Measurements from ENCODE around the gene C6orf120. TPM values are rescaled to one million over a fixed set of nuclear protein-coding genes. Genes with fewer than 3 reads are reported as not detected.

Gene C6orf120
- total RNA-seq = 37.9 and 38.9 TPM in 2 replicates

DNA sequence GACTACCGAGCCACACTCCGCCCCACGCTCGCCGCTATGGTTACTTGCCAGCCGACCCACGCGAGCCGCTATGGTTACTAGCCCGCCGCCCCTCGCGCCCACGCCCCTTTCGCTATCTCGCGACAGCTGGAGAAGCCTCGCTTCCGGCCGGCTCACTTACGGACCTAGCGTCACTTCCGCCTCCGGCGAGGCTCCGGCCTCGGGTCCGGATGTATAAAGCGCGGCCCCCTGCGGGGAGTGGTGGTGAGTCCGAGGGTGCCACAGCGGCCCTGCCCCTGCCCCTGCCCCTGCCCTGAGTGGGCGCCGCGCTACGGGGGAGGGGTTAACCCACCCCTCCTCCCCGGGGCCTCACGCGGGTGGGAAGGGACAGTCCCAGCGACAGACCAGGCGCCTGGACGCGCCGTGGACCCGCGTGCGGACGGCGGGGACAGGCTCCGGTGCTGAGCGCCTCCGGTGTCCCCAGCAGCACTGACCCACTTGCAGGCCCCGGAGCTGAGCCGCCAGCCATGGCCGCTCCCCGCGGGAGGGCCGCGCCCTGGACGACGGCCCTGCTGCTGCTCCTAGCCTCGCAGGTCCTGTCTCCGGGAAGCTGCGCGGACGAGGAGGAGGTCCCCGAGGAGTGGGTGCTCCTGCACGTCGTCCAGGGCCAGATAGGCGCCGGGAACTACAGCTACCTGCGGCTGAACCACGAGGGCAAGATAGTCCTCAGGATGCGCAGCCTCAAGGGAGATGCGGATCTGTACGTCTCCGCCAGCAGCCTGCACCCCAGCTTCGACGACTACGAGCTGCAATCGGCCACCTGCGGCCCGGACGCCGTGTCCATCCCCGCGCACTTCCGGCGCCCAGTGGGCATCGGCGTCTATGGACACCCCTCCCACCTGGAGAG lies at the start of gene C6orf120, which contains the start of gene WDR27:
Gene C6orf120 (plus strand): TSS at position 173 of the 886 bp plus-strand sequence. CDS start 334 bp downstream, at position 507.
Gene WDR27 (minus strand): TSS at position 76 of the 886 bp plus-strand sequence. CDS start 13,024 bp downstream, outside the sequence.

DNA sequence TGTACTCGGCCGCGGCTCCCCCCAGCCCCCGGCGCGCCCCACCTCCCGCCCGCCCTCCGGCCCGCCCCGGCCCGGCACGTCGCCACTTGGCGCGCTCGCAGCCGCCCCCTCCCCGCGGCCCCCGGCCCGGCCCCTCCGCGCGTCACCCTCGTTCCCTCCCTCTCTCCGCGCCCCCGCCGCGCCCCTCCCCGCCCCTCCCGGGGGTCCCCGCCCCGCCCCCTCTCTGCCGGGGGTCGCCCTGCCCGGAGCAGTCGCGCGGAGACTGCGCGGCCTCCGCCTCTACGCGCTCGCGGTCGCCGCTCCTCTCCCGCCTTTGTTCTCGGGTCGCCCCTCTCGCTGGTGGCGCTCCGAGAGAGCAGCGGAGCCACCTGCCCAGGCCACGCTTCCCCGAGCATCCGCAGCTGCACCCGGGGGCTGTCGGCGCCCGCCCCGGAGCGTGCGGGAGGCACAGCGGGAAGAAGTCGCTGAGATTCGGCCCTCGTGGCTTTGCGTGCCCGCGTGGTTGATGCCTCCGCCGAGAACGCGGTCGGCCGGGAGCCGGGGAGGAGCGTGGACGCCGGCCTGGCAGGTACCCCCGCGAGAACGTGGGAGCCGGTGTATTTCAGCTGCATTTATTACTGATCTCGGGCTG lies 22.7 kb downstream of the C6orf120 start, which contains the start of gene PHF10:
Gene PHF10 (minus strand): TSS at position 7 of the 631 bp plus-strand sequence. CDS start 569 bp downstream, outside the sequence.

DNA sequence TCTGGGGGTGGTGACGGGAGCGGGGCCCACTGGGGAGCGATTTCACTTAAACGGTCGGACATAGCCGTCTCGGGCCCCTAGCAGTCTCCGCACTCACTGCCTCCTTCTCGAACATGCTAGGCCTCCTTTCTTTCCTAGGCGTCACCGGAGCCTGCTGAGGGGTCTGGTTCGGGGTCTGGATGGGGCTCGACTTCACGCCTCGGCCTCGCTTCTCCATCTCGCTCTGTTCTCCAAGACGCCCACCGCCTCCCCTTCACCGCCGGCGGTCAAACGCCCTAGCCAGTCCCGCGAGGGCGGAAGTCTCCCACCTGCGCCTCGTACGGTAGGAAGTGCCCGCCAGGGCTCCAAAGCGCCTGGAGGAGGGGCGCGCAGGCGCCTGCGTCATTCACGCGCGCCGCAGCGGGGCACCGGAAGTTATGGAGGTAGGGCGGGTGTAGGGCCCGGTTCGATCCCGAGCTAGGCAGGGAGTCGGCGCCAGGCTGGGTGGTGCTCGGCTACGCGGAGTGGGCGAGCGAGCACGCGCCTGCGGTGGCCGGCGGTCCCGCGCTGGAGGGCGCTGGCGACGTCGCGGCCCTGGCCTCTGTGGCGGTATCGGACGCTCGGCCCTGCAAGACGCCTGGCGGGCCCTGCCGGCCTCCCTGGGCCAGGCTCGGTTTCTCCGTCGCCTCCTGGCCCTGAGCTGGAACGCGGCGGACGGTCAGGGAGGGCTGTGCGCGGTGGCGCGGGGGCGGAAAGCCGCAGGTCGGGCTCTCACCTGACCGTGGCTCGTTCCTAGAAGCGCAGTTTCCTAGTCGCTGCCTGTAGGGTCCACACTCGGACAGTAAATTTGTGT lies 49.5 kb downstream of the C6orf120 start, which contains the start of the genes DYNLT2 and ERMARD:
Gene DYNLT2 (minus strand): TSS at position 331 of the 832 bp plus-strand sequence. CDS start 114 bp downstream, at position 217.
Gene ERMARD (plus strand): TSS at position 381 of the 832 bp plus-strand sequence. CDS start 36 bp downstream, at position 417.

Other genes with a start within 250 kb of the C6orf120 start
- gene WDR27, start 97 bp upstream of the C6orf120 start, total RNA-seq = 7.0 and 10.3 TPM in 2 replicates
- gene PHF10, start 22.4 kb downstream of the C6orf120 start, total RNA-seq = 20.4 and 22.8 TPM in 2 replicates
- 0.74 and 1.00 TPM in 2 replicates for gene DYNLT2, start 49.4 kb downstream of the C6orf120 start, total RNA-seq
- 7.9 and 12.2 TPM in 2 replicates for gene ERMARD, start 49.5 kb downstream of the C6orf120 start, total RNA-seq

Measured in mammary microvascular endothelial cell (primary cell).